HepG2 (cell line): ENCODE data around the gene MTX1. TPM values are rescaled to one million over a fixed set of nuclear protein-coding genes. Genes with fewer than 3 reads are reported as not detected.

Source experiments
- ATAC-seq: fragments of 200-7000 bp; cut with Tn5 transposase; 3 replicates; pipeline ENCODE4 v1.9.1; 2020; ENCODE audit warnings: mild to moderate bottlenecking, moderate library complexity
- BruUV-seq: library from RNA; stranded (reverse); fragments of 400-500 nt; replicated peaks from 2 replicates; lab custom pipeline; 2021; lab: Mats Ljungman, UMichigan
- CTCF ChIA-PET: fragments of 300-600 bp; formaldehyde crosslinking; extraction: SDS; loops from one replicate; lab custom pipeline; 2021; ENCODE audit warnings: low total read pairs, inconsistent platforms, low intra/inter-chr PET ratio; lab: Yijun Ruan, JAX
- POLR2A ChIA-PET: fragments of 350-600 bp; sonication (Branson Sonifier 250); formaldehyde crosslinking; loops from one replicate; lab custom pipeline; 2020; ENCODE audit warnings: antibody characterized with exemption, inconsistent platforms; lab: Yijun Ruan, JAX
- DNase-seq: peaks from one replicate; pipeline ENCODE4 v3.0.0-alpha.2; 2015; ENCODE audit warnings: low spot score
- FAIRE-seq: peaks from 3 replicates; lab custom pipeline; 2011; peaks lifted over from hg19 to GRCh38; lab: Jason Lieb, UNC
- H2AFZ ChIP-seq: one replicate; pipeline ENCODE4 v1.6.1; 2011; ENCODE audit warnings: low read length, inconsistent platforms
- H3K27ac ChIP-seq: fragments of 300-600 bp; 3 replicates; pipeline ENCODE4 v1.8.0; 2011; ENCODE audit warnings: mixed run types, mild to moderate bottlenecking, mixed read lengths, low read length, inconsistent platforms; ENCODE audit not compliant: insufficient read depth; ENCODE audit errors: extremely low read length
- H3K27me3 ChIP-seq, 2 experiments: fragments of 200-600 bp in 1 of 2; 2 replicates in 1 of 2; 3 replicates in 1 of 2; pipeline versions ENCODE4 v1.6.0 to v1.8.0; 2011; ENCODE audit warnings: low read length in 2 of 2, mild to moderate bottlenecking in 2 of 2, moderate library complexity in 2 of 2, inconsistent platforms in 1 of 2; ENCODE audit not compliant: insufficient read depth in 2 of 2, control insufficient read depth in 1 of 2
- H3K36me3 ChIP-seq, 2 experiments: fragments of 200-600 bp in 1 of 2; replicated peaks in 1 of 2; 2 replicates in 1 of 2; 3 replicates in 1 of 2; pipeline versions ENCODE4 v1.5.1 to v1.8.0; 2011; ENCODE audit warnings: low read length in 2 of 2, inconsistent platforms in 1 of 2; ENCODE audit not compliant: insufficient read depth in 2 of 2, control insufficient read depth in 1 of 2
- H3K4me1 ChIP-seq: 2 replicates; pipeline ENCODE4 v1.5.1; 2012; ENCODE audit warnings: low read length, inconsistent platforms; ENCODE audit not compliant: insufficient read depth
- H3K4me2 ChIP-seq: 2 replicates; pipeline ENCODE4 v1.6.0; 2011; ENCODE audit warnings: low read depth, low read length, inconsistent platforms
- H3K4me3 ChIP-seq, 3 experiments: fragments of 200-600 bp in 1 of 3; sonication (generic), shearing (Covaris generic) in 1 of 3; replicated peaks in 1 of 3; 2 replicates each; pipeline ENCODE4 v1.5.1; 2011 to 2016; ENCODE audit warnings: low read length in 3 of 3, inconsistent platforms in 2 of 3, low read depth in 2 of 3, mild to moderate bottlenecking in 2 of 3, control low read depth in 1 of 3, mixed read lengths in 1 of 3; ENCODE audit not compliant: insufficient read depth in 1 of 3
- H3K79me2 ChIP-seq: one replicate; pipeline ENCODE4 v1.6.1; 2011; ENCODE audit warnings: low read length, inconsistent platforms; ENCODE audit not compliant: insufficient read depth
- H3K9ac ChIP-seq: 2 replicates; pipeline ENCODE4 v1.6.0; 2011; ENCODE audit warnings: mild to moderate bottlenecking, low read depth, low read length, inconsistent platforms; ENCODE audit not compliant: insufficient read depth
- H3K9me3 ChIP-seq: 2 replicates; pipeline ENCODE4 v1.5.1; 2012; ENCODE audit warnings: mild to moderate bottlenecking, low read length
- H4K20me1 ChIP-seq: 2 replicates; pipeline ENCODE4 v1.6.0; 2011; ENCODE audit warnings: inconsistent platforms, mild to moderate bottlenecking, low read length, moderate library complexity; ENCODE audit not compliant: insufficient read depth
- ZNF160 ChIP-seq: sonication (generic); formaldehyde crosslinking; IDR thresholded peaks from 2 replicates; pipeline ENCODE4 v1.8.0; 2022; ENCODE audit warnings: mild to moderate bottlenecking, inconsistent platforms, missing genetic modification reagents
- WGBS: methylation state at CpG from one replicate; pipeline ENCODE4 v1.1.6; 2017; ENCODE audit warnings: low lambda C conversion rate; 5-methylcytosine and 5-hydroxymethylcytosine counted together
- in situ Hi-C: cut with HindIII; loops from 2 replicates; pipeline ENCODE4 v1.10.0; 2017; ENCODE audit warnings: low pct_unique_long_range_greater_than_20kb; ENCODE audit not compliant: extremely low pct_ligation_motif_present
- intact Hi-C: fragments of 100-400 bp; cut with micrococcal nuclease; formaldehyde crosslinking; loops from one replicate; pipeline ENCODE4 v1.10.0; 2022; ENCODE audit not compliant: unreplicated experiment
- polyA plus RNA-seq, 8 experiments: library from polyadenylated mRNA; depleted of rRNA in 3 of 8; stranded (reverse) in 7 of 8; unstranded in 1 of 8; fragments of >200 nt; fragmentation: Illumina TruSeq in 4 of 8; extraction: Trizol in 4 of 8; gene quantifications; 2 replicates each; pipeline versions ENCODE4 v1.2.1 to v1.2.3, GENCODE V29; 2011 to 2016; ENCODE audit warnings: low read depth in 4 of 8, missing spikeins in 1 of 8, mixed read lengths in 1 of 8; ENCODE audit not compliant: insufficient read depth in 1 of 8
- total RNA-seq, 5 experiments: library from RNA; depleted of rRNA; stranded (reverse); fragments of >200 nt; fragmentation: Illumina TruSeq; extraction: Trizol; gene quantifications; 2 replicates each; pipeline ENCODE4 v1.2.3, GENCODE V29; 2016; ENCODE audit warnings: low read depth in 1 of 5
- TF ChIP-seq, protein P1 (sequence below): sonication (generic); formaldehyde crosslinking; conservative IDR thresholded peaks from 2 replicates; pipeline ENCODE4 v1.4.0; 2020; ENCODE audit warnings: missing genetic modification reagents
- TF ChIP-seq, protein P2 (sequence below): sonication (generic); formaldehyde crosslinking; IDR thresholded peaks from 2 replicates; pipeline ENCODE4 v1.5.0; 2020; ENCODE audit warnings: missing genetic modification reagents, mild to moderate bottlenecking, borderline replicate concordance
- TF ChIP-seq, protein P3 (sequence below): sonication (generic); formaldehyde crosslinking; IDR thresholded peaks from 2 replicates; pipeline ENCODE4 v1.4.0; 2020; ENCODE audit warnings: missing genetic modification reagents, borderline replicate concordance
- TF ChIP-seq, protein P4 (sequence below): sonication (generic); formaldehyde crosslinking; conservative IDR thresholded peaks from 2 replicates; pipeline ENCODE4 v1.8.0; 2022; ENCODE audit warnings: mild to moderate bottlenecking, moderate library complexity, missing genetic modification reagents

MTX1 gene
- total and polyA plus RNA-seq, 2 of the 13 experiments (the other 11 are each of a cell fraction or from before 2014, with no cell fraction given) = 64.5 to 72.6 TPM

DNA sequence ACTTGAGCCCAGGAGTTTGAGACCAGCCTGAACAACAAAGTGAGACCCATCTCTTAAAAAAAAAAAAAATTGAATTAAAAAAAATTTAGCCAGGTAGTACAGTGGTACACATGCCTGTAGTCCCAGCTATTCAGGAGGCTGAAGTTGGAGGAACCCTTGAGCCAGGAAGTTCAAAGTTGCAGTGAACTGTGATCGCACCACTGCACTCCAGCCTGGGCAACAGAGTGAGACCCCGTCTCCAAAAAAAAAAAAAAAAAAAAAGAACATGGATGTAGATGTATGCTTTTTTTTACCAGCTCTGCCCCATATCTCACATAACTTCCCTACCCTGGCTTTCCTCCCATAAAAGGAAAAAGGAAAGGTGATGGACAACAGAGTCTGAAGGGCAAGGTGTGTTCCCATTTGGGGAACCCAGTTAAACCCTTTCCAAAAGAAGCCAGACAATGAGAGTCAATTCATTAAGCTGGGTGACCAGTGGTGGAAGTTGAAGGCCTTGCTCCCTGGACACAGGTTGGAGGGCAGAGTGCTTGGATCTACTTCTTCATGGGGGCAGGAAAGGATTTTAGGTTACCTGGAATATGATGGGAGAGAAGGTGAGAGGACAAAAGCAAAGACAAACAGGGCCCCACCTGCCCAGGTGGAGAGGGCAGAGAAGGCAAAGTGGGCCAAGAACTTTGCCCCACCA is 38.3 kb upstream of the MTX1 start:
- Histone ChIP-seq H3K4me3 (no peak overlapping the region), H3K9me3 (no peaks in the 10 kb centered on the region), H3K9ac (no peak overlapping the region)
- TF ChIP-seq, protein P1, sequence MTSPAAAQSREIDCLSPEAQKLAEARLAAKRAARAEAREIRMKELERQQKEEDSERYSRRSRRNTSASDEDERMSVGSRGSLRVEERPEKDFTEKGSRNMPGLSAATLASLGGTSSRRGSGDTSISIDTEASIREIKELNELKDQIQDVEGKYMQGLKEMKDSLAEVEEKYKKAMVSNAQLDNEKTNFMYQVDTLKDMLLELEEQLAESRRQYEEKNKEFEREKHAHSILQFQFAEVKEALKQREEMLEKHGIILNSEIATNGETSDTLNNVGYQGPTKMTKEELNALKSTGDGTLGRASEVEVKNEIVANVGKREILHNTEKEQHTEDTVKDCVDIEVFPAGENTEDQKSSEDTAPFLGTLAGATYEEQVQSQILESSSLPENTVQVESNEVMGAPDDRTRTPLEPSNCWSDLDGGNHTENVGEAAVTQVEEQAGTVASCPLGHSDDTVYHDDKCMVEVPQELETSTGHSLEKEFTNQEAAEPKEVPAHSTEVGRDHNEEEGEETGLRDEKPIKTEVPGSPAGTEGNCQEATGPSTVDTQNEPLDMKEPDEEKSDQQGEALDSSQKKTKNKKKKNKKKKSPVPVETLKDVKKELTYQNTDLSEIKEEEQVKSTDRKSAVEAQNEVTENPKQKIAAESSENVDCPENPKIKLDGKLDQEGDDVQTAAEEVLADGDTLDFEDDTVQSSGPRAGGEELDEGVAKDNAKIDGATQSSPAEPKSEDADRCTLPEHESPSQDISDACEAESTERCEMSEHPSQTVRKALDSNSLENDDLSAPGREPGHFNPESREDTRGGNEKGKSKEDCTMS (CRISPR knock-in tag) = no peak
- no peak for TF ChIP-seq ZNF160 (CRISPR knock-in tag)
- TF ChIP-seq, protein P2, sequence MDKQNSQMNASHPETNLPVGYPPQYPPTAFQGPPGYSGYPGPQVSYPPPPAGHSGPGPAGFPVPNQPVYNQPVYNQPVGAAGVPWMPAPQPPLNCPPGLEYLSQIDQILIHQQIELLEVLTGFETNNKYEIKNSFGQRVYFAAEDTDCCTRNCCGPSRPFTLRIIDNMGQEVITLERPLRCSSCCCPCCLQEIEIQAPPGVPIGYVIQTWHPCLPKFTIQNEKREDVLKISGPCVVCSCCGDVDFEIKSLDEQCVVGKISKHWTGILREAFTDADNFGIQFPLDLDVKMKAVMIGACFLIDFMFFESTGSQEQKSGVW (CRISPR knock-in tag) = no peak
- TF ChIP-seq, protein P3, sequence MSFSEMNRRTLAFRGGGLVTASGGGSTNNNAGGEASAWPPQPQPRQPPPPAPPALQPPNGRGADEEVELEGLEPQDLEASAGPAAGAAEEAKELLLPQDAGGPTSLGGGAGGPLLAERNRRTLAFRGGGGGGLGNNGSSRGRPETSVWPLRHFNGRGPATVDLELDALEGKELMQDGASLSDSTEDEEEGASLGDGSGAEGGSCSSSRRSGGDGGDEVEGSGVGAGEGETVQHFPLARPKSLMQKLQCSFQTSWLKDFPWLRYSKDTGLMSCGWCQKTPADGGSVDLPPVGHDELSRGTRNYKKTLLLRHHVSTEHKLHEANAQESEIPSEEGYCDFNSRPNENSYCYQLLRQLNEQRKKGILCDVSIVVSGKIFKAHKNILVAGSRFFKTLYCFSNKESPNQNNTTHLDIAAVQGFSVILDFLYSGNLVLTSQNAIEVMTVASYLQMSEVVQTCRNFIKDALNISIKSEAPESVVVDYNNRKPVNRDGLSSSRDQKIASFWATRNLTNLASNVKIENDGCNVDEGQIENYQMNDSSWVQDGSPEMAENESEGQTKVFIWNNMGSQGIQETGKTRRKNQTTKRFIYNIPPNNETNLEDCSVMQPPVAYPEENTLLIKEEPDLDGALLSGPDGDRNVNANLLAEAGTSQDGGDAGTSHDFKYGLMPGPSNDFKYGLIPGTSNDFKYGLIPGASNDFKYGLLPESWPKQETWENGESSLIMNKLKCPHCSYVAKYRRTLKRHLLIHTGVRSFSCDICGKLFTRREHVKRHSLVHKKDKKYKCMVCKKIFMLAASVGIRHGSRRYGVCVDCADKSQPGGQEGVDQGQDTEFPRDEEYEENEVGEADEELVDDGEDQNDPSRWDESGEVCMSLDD (CRISPR knock-in tag) = no peak
- TF ChIP-seq, protein P4, sequence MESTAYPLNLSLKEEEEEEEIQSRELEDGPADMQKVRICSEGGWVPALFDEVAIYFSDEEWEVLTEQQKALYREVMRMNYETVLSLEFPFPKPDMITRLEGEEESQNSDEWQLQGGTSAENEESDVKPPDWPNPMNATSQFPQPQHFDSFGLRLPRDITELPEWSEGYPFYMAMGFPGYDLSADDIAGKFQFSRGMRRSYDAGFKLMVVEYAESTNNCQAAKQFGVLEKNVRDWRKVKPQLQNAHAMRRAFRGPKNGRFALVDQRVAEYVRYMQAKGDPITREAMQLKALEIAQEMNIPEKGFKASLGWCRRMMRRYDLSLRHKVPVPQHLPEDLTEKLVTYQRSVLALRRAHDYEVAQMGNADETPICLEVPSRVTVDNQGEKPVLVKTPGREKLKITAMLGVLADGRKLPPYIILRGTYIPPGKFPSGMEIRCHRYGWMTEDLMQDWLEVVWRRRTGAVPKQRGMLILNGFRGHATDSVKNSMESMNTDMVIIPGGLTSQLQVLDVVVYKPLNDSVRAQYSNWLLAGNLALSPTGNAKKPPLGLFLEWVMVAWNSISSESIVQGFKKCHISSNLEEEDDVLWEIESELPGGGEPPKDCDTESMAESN = no peak
- TF ChIP-seq, all 625 proteins: peak for 0
- ChIA-PET CTCF (interaction anchor here (5.3 kb wide), 1 partner anchor 77 kb away, joined by 165 read pairs; no protein-coding TSS in a partner anchor), POLR2A (interaction anchor here (5.9 kb wide), 1 partner anchor 43 kb away, joined by 56 read pairs; the partner anchor contains the start of gene EFNA1)
- in situ Hi-C loops (no loop called here), intact Hi-C loops (no loop called here)
- no peak overlapping the region for H3K4me2 ChIP-seq
- H2AFZ ChIP-seq = no peak overlapping the region
- 0 out of 5 replicates have a peak, but pooled peaks cover 0 to 8% of the 10 kb centered on the region in 2 experiments for H3K27me3 ChIP-seq
- no peak overlapping the region for H3K27ac ChIP-seq
- FAIRE-seq = no peak
- no peak for DNase-seq
- no peaks in the 10 kb centered on the region for H4K20me1 ChIP-seq
- WGBS = 93% methylated on average over 2 of the region's 2 CpGs
- no peak for ATAC-seq
- peaks cover 10% of the 10 kb centered on the region for H3K79me2 ChIP-seq
- H3K4me1 ChIP-seq = peaks cover 41% of the 10 kb centered on the region
- peaks cover 0 to 12% of the 10 kb centered on the region in 2 experiments; a peak in 2 of 5 replicates for H3K36me3 ChIP-seq
- no TSS peak for BruUV-seq
